ENCODE measurements around the gene RAB6B. TPM values are rescaled to one million over a fixed set of nuclear protein-coding genes. Genes with fewer than 3 reads are reported as not detected.

RAB6B gene
- polyA plus RNA-seq, 1 experiment: 3.0 TPM

DNA sequence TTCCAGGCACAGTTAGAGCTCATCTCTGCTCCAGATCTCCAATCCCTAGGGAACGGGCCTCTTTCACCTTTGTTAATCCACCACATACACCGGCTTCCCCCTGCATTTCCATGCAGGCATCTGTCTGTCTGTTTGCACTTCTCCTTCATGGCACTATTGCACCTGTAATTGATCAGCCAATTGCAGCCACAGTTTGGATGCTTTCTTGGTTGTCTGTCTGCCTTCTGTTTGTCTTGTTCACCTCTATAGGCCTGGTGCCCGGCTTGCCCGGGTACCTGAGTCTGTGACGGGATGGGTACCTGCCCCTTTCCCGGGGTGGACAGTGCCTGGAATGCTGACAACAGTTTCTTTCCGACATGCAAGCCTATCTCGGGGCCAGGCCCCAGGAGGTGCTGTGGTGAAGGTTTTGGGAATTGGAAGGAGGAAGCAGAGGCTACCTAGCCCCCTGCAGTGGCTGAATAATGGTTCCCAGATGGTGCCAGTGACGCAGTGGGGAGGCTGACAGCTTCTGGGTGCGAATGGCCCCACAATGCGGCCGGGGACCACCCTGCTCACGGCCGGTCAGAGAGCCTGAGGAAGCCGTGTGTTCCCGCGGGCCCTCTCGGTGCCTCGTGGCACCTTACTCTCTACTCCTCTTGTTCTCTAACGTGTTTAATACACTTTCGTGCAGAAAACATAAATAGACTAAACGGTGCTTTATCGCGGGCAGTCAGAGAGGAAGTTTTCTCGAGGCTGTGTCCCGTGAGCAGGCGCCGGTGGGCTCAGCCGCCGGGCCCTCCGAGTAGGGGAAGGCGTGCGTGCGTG lies 31.3 kb upstream of the RAB6B start:
- Histone ChIP-seq H3K4me3 (ENCODE audit: low read depth, low read length) (peak overlapping the region; percentile 34), H3K27me3 (ENCODE audit: control insufficient read depth, insufficient read depth, low read length) (peaks cover 2% of the 10 kb centered on the region; the same call in 1 of the 2 replicates), H3K36me3 (ENCODE audit: control insufficient read depth, insufficient read depth, low read length) (no peaks in the 10 kb centered on the region)
- CTCF ChIA-PET: interaction anchor here (0.7 to 7.4 kb wide), 5 partner anchors 44 to 376 kb away, joined by 3 to 141 read pairs (median 5); no protein-coding TSS in a partner anchor
- TF ChIP-seq, protein P1, sequence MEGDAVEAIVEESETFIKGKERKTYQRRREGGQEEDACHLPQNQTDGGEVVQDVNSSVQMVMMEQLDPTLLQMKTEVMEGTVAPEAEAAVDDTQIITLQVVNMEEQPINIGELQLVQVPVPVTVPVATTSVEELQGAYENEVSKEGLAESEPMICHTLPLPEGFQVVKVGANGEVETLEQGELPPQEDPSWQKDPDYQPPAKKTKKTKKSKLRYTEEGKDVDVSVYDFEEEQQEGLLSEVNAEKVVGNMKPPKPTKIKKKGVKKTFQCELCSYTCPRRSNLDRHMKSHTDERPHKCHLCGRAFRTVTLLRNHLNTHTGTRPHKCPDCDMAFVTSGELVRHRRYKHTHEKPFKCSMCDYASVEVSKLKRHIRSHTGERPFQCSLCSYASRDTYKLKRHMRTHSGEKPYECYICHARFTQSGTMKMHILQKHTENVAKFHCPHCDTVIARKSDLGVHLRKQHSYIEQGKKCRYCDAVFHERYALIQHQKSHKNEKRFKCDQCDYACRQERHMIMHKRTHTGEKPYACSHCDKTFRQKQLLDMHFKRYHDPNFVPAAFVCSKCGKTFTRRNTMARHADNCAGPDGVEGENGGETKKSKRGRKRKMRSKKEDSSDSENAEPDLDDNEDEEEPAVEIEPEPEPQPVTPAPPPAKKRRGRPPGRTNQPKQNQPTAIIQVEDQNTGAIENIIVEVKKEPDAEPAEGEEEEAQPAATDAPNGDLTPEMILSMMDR (IDR thresholded peaks at IDR 0.05; ENCODE audit: insufficient read depth, low read depth, low read length): peak; percentile 22; the same call in 1 of the 2 replicates
- POLR2A ChIA-PET: no interaction called here
- no peak for DNase-seq (ENCODE audit: low read depth)

DNA sequence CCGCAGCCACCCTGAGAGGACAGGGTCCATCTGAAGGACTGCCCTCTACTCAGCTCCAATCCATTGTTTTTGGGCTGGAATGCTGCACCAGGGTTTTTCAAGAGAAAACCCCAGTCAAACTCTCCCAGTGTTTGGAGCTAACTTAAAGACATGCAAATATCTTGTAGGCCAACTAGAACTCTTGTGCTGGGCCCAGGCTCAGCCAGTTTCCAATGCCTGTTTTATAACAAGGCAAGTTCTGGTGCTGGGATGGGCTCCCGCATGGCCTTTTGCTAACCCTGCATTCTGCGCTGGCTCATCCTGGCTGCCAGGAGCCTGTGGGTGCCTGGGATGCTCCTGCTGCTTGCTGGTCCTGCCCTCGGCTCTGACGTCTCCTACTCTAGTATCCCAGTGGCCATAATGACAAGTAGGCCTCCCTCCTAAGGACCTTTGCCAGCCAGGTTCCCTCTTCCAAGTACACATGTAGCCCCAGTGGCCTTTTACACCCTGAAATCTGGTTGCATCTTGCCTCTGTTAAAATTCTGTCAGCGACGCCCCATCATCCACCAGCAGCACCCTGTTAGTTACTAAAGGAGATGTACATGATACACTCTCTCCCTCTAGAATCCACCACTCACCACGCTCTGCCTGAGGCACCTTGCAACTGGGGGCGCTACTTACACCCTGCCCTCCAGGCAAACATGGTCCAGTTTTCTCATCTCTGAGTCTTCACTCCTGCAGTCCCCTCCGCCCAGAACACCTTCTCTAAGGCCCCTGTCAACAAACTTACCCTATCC lies 30.5 kb upstream of the RAB6B start:
- H3K36me3 ChIP-seq (ENCODE audit: control insufficient read depth, insufficient read depth, low read length): no peaks in the 10 kb centered on the region
- POLR2A ChIA-PET: no interaction called here
- TF ChIP-seq, protein P1 (IDR thresholded peaks at IDR 0.05; ENCODE audit: insufficient read depth, low read depth, low read length): no peak
- no peak overlapping the region for H3K4me3 ChIP-seq (ENCODE audit: low read depth, low read length)
- H3K27me3 ChIP-seq (ENCODE audit: control insufficient read depth, insufficient read depth, low read length): peaks cover 2% of the 10 kb centered on the region; the same call in 1 of the 2 replicates
- no peak for DNase-seq (ENCODE audit: low read depth)
- CTCF ChIA-PET: interaction anchor here (0.7 to 7.4 kb wide), 3 partner anchors 43 to 284 kb away, joined by 3 to 141 read pairs (median 4); no protein-coding TSS in a partner anchor

DNA sequence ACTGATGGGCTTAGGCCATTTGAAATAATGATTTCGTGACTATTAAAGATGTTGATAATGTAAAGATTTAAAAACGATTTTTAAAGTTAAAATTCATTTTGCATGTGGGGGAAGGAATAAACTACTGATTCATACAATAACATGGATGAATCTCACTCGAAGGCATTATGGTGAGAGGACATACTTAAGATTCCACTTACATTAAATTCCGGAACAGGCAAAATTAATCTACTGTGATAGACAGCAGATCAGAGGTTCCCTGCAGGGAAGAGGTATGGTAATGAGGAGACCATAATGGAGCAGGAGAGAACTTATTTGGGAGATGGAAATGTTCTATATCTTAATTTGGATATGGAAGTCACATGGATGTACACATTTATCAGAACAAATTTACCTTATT lies 28.4 kb upstream of the RAB6B start:
- POLR2A ChIA-PET: no interaction called here
- CTCF ChIA-PET: interaction anchor here (1.3 kb wide), 1 partner anchor 104 kb away, joined by 3 read pairs; no protein-coding TSS in a partner anchor
- DNase-seq (ENCODE audit: low read depth): no peak
- Histone ChIP-seq H3K27me3 (ENCODE audit: control insufficient read depth, insufficient read depth, low read length) (peaks cover 6% of the 10 kb centered on the region), H3K36me3 (ENCODE audit: control insufficient read depth, insufficient read depth, low read length) (no peaks in the 10 kb centered on the region), H3K4me3 (ENCODE audit: low read depth, low read length) (no peak overlapping the region)
- TF ChIP-seq, protein P1 (IDR thresholded peaks at IDR 0.05; ENCODE audit: insufficient read depth, low read depth, low read length): no peak

DNA sequence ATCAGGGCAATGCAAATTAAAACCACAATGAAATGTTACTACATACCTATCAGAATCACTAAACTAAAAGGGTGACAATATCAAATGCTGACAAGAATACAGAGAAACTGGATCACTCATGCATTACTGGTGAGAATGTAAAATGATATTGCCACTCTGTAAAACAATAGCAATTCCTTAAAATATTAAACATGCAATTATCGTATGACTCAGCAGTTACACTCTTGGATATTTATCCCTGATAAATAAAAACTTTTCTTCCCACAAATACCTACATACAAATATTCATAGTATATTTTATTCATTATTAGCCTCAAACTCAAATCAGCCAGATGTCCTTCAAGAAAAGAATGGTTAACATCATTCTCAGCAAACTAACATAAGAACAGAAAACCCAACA lies 25.9 kb upstream of the RAB6B start:
- H3K4me3 ChIP-seq (ENCODE audit: low read depth, low read length): no peak overlapping the region
- ChIA-PET CTCF (no interaction called here), POLR2A (no interaction called here)
- peaks cover 5% of the 10 kb centered on the region for H3K27me3 ChIP-seq (ENCODE audit: control insufficient read depth, insufficient read depth, low read length)
- H3K36me3 ChIP-seq (ENCODE audit: control insufficient read depth, insufficient read depth, low read length): no peaks in the 10 kb centered on the region
- DNase-seq (ENCODE audit: low read depth): no peak
- TF ChIP-seq, protein P1 (IDR thresholded peaks at IDR 0.05; ENCODE audit: insufficient read depth, low read depth, low read length): no peak

DNA sequence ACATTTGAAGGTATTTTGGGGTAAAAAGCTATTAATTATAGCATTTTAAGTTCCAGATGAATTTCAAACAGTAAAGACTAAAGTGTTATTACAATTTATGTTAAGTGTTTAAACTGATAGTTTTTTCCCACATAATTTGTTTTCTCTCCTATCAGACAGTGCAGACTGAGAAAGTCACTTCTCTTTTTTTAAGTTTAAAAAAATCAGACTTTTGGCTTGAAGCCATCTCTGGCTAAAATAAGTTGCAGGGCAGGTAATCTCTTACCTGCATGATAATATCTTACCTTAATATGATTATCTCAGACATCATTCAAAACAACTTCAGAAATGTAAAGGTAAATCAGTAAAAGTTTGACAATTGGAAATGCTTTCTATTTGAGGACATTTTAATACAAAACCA lies 21.5 kb upstream of the RAB6B start:
- Histone ChIP-seq H3K36me3 (ENCODE audit: control insufficient read depth, insufficient read depth, low read length) (no peaks in the 10 kb centered on the region), H3K4me3 (ENCODE audit: low read depth, low read length) (no peak overlapping the region), H3K27me3 (ENCODE audit: control insufficient read depth, insufficient read depth, low read length) (peaks cover 11% of the 10 kb centered on the region)
- TF ChIP-seq, protein P1 (IDR thresholded peaks at IDR 0.05; ENCODE audit: insufficient read depth, low read depth, low read length): no peak
- CTCF ChIA-PET: interaction anchor here (1.0 kb wide), 1 partner anchor 295 kb away, joined by 3 read pairs; no protein-coding TSS in a partner anchor
- DNase-seq (ENCODE audit: low read depth): no peak
- POLR2A ChIA-PET: no interaction called here
